ENCODE measurements around the gene DUSP14. TPM values are rescaled to one million over a fixed set of nuclear protein-coding genes. Genes with fewer than 3 reads are reported as not detected.
"Not testable (repeated sequence)": the region's sequence is repeated elsewhere in the genome, so short reads cannot be mapped to it uniquely, and the experiment has no call there.

DUSP14 gene, protein sequence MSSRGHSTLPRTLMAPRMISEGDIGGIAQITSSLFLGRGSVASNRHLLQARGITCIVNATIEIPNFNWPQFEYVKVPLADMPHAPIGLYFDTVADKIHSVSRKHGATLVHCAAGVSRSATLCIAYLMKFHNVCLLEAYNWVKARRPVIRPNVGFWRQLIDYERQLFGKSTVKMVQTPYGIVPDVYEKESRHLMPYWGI
- total RNA-seq, result 1 to 10 TPM; 2.2 to 3.0 TPM

DNA sequence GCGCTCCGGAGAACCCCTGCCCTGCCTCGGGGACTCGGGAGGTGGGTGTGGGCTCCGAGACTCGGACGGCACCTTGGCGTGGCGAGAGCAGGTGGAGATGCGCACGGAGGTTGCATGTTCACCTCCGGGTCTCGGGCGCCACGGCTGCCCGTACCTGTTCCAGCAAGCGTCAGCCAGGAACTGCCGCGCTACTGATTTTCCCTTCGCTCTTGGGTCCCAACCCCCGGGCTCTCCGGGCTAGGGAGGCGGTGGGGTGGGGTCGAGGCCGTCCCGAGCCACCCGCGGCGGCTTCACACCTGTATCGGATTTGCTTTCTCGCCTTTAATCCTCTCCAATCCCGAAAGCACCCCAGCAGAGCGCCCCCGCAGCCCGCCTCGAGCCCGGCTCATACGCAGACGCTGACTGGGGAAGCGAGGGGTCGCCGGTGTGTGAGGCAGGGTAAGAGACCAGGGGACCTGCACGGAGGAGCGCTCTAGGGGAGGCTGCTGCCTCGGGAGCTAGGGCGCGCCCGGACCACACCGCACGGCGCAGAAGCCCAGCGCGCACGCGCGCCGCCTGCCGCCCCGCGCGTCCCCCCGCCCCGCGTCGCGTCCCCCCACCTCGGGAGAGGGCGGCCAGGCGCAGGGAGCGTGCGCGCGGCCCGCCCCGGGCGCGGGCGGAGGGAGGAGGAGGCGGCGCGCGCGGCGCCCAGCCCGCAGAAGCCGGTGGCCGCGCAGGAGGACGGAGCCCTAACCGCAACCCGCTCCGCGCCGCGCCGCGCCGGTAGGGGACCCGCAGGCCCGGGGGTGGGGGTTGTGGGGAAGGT, at the start of gene DUSP14:
DUSP14 (plus strand) TSS at position 695 of the 805 bp plus-strand sequence. CDS start 22,382 bp downstream, outside the sequence.
- H3K27me3 ChIP-seq, result no peaks in the 10 kb centered on the region
- no peaks in the 10 kb centered on the region for H3K4me1 ChIP-seq
- no peaks in the 10 kb centered on the region for H3K9me3 ChIP-seq
- TF ChIP-seq, protein P1, sequence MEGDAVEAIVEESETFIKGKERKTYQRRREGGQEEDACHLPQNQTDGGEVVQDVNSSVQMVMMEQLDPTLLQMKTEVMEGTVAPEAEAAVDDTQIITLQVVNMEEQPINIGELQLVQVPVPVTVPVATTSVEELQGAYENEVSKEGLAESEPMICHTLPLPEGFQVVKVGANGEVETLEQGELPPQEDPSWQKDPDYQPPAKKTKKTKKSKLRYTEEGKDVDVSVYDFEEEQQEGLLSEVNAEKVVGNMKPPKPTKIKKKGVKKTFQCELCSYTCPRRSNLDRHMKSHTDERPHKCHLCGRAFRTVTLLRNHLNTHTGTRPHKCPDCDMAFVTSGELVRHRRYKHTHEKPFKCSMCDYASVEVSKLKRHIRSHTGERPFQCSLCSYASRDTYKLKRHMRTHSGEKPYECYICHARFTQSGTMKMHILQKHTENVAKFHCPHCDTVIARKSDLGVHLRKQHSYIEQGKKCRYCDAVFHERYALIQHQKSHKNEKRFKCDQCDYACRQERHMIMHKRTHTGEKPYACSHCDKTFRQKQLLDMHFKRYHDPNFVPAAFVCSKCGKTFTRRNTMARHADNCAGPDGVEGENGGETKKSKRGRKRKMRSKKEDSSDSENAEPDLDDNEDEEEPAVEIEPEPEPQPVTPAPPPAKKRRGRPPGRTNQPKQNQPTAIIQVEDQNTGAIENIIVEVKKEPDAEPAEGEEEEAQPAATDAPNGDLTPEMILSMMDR (IDR thresholded peaks at IDR 0.05), result no peak
- H3K9ac ChIP-seq (ENCODE audit: low read depth in 2 of 2, low read length in 2 of 2), result peak within 1 kb of the TSS; percentile 72 to 81
- H3K27ac ChIP-seq, result peak within 1 kb of the TSS; percentile 81
- intact Hi-C loops (cut with DNase I), result no loop called here
- peak within 1 kb of the TSS; percentile 87 for H3K4me3 ChIP-seq
- peak; percentile 72 for DNase-seq
- no peaks in the 10 kb centered on the region for H3K36me3 ChIP-seq

DNA sequence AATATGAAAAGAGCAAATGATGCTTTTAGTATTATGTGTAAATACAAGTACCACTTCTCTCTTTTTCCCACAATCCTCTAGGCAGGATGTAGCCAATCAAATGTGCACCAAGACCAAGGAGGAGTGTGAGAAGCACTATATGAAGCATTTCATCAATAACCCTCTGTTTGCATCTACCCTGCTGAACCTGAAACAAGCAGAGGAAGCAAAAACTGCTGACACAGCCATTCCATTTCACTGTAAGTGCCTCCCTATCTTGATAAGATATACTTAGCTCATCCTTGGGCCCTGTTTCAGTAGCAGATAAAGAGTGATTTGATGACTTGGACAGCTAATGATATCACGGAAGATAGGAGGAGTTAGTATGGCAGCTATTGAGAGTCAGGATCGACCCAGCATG, 49.3 kb upstream of the DUSP14 start:
- H3K9ac ChIP-seq (ENCODE audit: low read depth in 2 of 2, low read length in 2 of 2), result no peak overlapping the region
- H3K9me3 ChIP-seq, result no peaks in the 10 kb centered on the region
- no peaks in the 10 kb centered on the region for H3K36me3 ChIP-seq
- DNase-seq, result no peak
- no peak overlapping the region for H3K27ac ChIP-seq
- H3K4me3 ChIP-seq, result no peak overlapping the region
- H3K27me3 ChIP-seq, result no peaks in the 10 kb centered on the region
- H3K4me1 ChIP-seq, result no peaks in the 10 kb centered on the region
- TF ChIP-seq, protein P1 (IDR thresholded peaks at IDR 0.05), result no peak
- intact Hi-C loops (cut with DNase I), result no loop called here

- DNase-seq; H3K36me3 ChIP-seq; H3K4me3 ChIP-seq; H3K9me3 ChIP-seq; intact Hi-C loops (cut with DNase I); H3K4me1 ChIP-seq; H3K27me3 ChIP-seq; H3K27ac ChIP-seq; H3K9ac ChIP-seq (ENCODE audit: low read depth in 2 of 2, low read length in 2 of 2): not testable (repeated sequence)
Observed at GRCh38 chr17:37441369-37442014, 48.2 kb upstream of the DUSP14 start.

DNA sequence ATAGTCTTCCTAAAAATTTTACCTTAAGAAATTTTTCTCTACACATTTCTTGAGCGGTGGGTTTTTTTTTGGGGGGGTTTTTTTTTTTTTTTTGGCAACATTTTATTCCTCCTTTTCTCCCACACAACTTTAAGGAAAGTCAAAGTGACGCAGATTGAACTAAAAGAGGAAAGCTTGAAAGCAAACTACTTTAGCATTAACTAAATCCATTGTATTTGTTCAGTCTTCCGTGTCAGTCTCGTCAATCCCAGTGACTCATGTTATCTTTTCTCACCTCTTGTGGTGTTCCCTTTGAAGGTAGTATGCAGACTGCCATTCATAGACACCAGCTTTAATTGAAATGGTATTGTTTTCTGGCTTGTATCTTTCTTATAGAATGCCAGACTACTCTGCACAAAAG, 43.7 kb upstream of the DUSP14 start:
- no peaks in the 10 kb centered on the region for H3K4me1 ChIP-seq
- no peak overlapping the region for H3K4me3 ChIP-seq
- no peaks in the 10 kb centered on the region for H3K9me3 ChIP-seq
- no peak overlapping the region for H3K9ac ChIP-seq (ENCODE audit: low read depth in 2 of 2, low read length in 2 of 2)
- H3K27me3 ChIP-seq, result no peaks in the 10 kb centered on the region
- no peak for DNase-seq
- intact Hi-C loops (cut with DNase I), result no loop called here
- no peak overlapping the region for H3K27ac ChIP-seq
- TF ChIP-seq, protein P1 (IDR thresholded peaks at IDR 0.05), result no peak
- no peaks in the 10 kb centered on the region for H3K36me3 ChIP-seq

DNA sequence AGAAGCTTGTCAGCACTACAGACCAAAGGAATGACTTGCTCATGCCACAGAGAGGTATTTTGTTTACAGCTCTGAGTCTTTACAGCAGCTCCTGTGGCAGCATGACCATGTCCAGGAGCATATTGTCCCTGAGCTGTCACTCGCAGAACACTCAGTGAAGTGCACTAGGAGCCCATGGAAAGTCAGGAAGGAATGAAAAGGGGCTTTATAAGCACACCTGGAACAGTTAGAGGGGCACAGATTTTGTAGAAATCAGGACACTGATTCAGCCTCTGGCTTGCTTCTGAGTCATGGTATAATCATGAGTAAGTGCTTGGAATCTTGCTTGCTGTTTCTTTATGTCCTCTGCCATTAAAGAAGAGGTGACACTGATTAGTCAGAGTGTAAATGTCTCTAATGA, 42.0 kb upstream of the DUSP14 start:
- Histone ChIP-seq H3K36me3 (no peaks in the 10 kb centered on the region), H3K27ac (no peak overlapping the region), H3K4me1 (no peaks in the 10 kb centered on the region), H3K9me3 (no peaks in the 10 kb centered on the region), H3K27me3 (no peaks in the 10 kb centered on the region), H3K9ac (ENCODE audit: low read depth in 2 of 2, low read length in 2 of 2) (no peak overlapping the region), H3K4me3 (no peak overlapping the region)
- DNase-seq, result no peak
- TF ChIP-seq, protein P1 (IDR thresholded peaks at IDR 0.05), result no peak
- intact Hi-C loops (cut with DNase I), result no loop called here

Data from colonic mucosa (tissue), 4 donors.